Measurements from ENCODE around the gene KCNQ5.

KCNQ5 gene

DNA sequence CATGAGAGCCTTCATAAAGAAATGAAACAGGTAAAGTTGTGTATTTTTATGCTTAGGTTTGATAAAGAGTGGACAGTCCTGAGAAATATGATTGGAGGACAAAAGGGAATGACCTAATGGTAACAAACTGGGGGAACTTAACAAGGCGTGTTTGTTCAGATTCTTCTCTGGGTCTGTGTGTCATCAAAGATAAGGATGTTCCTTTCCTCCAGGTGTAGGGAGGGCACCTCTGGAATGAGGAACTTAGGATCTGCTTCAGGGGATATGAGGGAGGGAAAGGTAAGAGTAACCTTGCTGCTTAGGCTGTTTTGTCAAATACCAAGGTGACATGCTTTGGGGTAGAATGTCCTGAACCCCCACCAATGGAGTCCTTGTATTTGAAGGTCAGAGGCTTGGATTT lies 291.9 kb downstream of the KCNQ5 start:
- in situ Hi-C loops (cut with HindIII; ENCODE audit: low sequenced_read_pairs), result no loop called here

DNA sequence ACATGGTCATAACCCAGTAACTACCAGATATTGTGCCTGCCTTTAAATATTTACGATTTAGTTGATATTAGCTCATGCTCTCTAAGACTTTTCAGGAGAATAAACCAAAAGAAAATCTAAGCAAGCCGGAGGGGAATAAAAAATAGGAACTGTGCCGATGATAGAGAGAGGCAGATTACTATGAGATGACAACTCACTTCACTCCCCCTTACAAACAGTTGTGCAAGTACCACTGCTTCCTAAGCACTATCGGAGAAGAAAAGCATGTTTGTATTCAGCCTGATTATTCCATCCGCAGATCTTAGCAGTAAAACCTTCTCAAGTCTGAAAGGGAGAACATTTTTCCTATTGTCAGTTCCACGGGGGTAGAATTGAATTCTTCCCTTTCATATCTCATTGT lies 294.4 kb downstream of the KCNQ5 start:
- TF ChIP-seq, protein P1, sequence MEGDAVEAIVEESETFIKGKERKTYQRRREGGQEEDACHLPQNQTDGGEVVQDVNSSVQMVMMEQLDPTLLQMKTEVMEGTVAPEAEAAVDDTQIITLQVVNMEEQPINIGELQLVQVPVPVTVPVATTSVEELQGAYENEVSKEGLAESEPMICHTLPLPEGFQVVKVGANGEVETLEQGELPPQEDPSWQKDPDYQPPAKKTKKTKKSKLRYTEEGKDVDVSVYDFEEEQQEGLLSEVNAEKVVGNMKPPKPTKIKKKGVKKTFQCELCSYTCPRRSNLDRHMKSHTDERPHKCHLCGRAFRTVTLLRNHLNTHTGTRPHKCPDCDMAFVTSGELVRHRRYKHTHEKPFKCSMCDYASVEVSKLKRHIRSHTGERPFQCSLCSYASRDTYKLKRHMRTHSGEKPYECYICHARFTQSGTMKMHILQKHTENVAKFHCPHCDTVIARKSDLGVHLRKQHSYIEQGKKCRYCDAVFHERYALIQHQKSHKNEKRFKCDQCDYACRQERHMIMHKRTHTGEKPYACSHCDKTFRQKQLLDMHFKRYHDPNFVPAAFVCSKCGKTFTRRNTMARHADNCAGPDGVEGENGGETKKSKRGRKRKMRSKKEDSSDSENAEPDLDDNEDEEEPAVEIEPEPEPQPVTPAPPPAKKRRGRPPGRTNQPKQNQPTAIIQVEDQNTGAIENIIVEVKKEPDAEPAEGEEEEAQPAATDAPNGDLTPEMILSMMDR (IDR thresholded peaks at IDR 0.05; ENCODE audit: low read depth, low read length, missing control alignments), result no peak
- H3K4me3 ChIP-seq (ENCODE audit: low read depth, low read length), result no peak overlapping the region
- no peak for DNase-seq (ENCODE audit: low read depth)
- in situ Hi-C loops (cut with HindIII; ENCODE audit: low sequenced_read_pairs), result no loop called here

More for the DNA sequence above, 291.9 kb downstream of the KCNQ5 start:
- TF ChIP-seq, protein P1 (IDR thresholded peaks at IDR 0.05; ENCODE audit: low read depth, low read length, missing control alignments), result no peak
- no peak overlapping the region for H3K4me3 ChIP-seq (ENCODE audit: low read depth, low read length)
- DNase-seq (ENCODE audit: low read depth), result no peak

DNA sequence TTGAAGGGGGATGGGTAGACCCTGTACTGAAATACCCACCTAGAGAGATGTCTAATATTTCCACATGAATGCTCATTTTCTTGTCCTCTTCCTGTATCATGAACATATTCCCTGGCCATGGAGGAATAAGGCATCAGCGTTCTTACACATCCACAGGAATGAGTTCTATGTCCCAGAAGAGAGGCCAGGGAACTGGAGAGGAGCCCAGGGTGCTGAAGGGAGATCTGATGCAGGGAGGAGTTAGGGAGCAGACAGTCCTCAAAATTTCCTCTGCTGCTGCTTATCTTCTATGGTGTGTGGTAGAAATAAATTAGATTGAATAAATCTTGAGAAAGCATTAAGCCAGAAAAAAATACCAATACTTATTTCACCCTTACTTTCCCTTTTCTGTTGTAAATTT lies 295.0 kb downstream of the KCNQ5 start:
- TF ChIP-seq, protein P1 (IDR thresholded peaks at IDR 0.05; ENCODE audit: low read depth, low read length, missing control alignments), result no peak
- in situ Hi-C loops (cut with HindIII; ENCODE audit: low sequenced_read_pairs), result no loop called here
- no peak for DNase-seq (ENCODE audit: low read depth)
- H3K4me3 ChIP-seq (ENCODE audit: low read depth, low read length), result no peak overlapping the region

DNA sequence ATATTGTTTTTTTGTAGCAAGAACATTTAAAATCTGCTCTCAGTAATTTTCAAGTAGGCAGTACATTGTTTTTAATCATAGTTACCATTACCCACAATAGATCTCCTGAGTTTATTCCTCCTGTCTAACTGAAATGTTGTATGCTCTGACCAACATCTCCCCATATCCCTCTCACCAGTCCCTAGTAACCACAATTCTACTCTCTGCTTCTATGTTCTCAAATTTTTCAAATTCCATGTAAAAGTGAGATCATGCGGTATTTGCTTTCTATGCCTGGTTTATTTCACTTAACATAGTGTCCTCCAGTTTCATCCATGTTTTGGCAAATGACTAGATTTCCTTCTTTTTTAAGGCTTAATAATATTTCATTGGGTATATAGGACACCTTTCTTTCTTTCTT lies 300.5 kb downstream of the KCNQ5 start:
- TF ChIP-seq, protein P1 (IDR thresholded peaks at IDR 0.05; ENCODE audit: low read depth, low read length, missing control alignments), result no peak
- in situ Hi-C loops (cut with HindIII; ENCODE audit: low sequenced_read_pairs), result no loop called here
- no peak overlapping the region for H3K4me3 ChIP-seq (ENCODE audit: low read depth, low read length)
- DNase-seq (ENCODE audit: low read depth), result peak; percentile 9

DNA sequence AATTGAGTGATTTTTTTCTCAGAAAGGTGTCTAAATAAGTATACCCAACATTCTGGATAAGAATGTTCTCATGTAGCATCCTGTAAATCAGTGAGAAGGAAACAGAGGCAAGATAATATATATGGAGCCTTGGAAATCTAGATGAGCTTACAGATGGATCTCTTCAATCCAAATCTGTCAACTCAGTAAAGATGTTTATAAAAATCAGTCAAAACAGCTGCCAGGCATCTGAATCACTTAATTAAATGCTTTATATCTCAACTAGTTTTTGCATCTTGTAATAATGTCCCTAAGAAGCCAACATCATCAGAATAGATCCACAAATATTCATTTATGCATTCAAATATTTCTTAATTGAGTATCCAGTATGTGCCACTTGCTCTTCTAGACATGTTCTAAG lies 303.3 kb downstream of the KCNQ5 start:
- no peak for DNase-seq (ENCODE audit: low read depth)
- H3K4me3 ChIP-seq (ENCODE audit: low read depth, low read length), result no peak overlapping the region
- TF ChIP-seq, protein P1 (IDR thresholded peaks at IDR 0.05; ENCODE audit: low read depth, low read length, missing control alignments), result no peak
- in situ Hi-C loops (cut with HindIII; ENCODE audit: low sequenced_read_pairs), result no loop called here

DNA sequence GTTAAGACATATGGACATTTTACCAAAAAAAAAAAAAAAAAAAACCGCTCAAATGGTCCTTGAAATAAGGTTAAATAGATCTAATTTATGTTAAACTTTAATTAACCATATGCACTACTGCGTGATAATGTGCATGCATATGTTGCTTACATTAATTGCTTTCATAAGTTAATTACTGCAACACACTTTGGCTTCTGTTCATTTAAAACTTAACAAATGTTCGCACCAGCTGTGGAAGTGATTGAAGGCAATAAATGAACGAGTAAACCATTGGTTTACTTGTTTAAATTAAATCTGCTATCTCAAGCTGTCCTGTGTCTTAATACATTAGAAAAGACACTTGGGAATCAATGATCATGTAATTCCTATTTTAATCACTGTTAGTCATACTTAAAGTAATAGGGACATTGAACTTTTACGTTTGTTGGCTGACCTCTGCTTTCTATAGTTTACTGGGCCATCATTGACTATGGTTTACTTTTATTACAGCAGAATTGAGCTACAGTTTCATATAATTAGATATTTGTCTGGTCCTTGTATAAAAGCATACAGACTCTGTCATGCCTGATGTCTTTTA lies 308.8 kb downstream of the KCNQ5 start:
- H3K4me3 ChIP-seq (ENCODE audit: low read depth, low read length), result no peak overlapping the region
- in situ Hi-C loops (cut with HindIII; ENCODE audit: low sequenced_read_pairs), result no loop called here
- DNase-seq (ENCODE audit: low read depth), result no peak
- TF ChIP-seq, protein P1 (IDR thresholded peaks at IDR 0.05; ENCODE audit: low read depth, low read length, missing control alignments), result no peak

All from astrocyte of the cerebellum (primary cell).